ENCODE results near the gene UBE3D.

GRCh38 chr6:82843291-82843885 lies 222.3 kb downstream of the UBE3D start:
- TF ChIP-seq CTCF (IDR thresholded peaks at IDR 0.05 in 4 of 5, conservative IDR thresholded peaks at IDR 0.05 in 1 of 5) (no peak), POLR2A (IDR thresholded peaks at IDR 0.05) (no peak)
